Right lobe of liver (tissue), 4 donors: ENCODE results near the gene SIMC1.
"Not testable (repeated sequence)": the region's sequence is repeated elsewhere in the genome, so short reads cannot be mapped to it uniquely, and the experiment has no call there.

ENCODE experiments used
- POLR2A ChIP-seq: fragments of 450-650 bp; IDR thresholded peaks from one replicate; pipeline ENCODE4 v1.6.1; 2017; ENCODE audit warnings: antibody characterized with exemption, mild to moderate bottlenecking
- TF ChIP-seq, protein P1 (sequence below), 4 donors: fragments of 200-600 bp in 3 of 4; fragments of 450-650 bp in 1 of 4; IDR thresholded peaks; one replicate each; pipeline versions ENCODE4 v1.5.1 to v1.8.0; 2016 to 2022; ENCODE audit warnings: antibody characterized with exemption in 4 of 4, mild to moderate bottlenecking in 2 of 4
- donor health status: DM: no; HTN: no; CAD: no.
- donor health status: DM: no; HTN: no; CAD: no.
- donor health status: DM: no; HTN: yes; CAD: no.

DNA sequence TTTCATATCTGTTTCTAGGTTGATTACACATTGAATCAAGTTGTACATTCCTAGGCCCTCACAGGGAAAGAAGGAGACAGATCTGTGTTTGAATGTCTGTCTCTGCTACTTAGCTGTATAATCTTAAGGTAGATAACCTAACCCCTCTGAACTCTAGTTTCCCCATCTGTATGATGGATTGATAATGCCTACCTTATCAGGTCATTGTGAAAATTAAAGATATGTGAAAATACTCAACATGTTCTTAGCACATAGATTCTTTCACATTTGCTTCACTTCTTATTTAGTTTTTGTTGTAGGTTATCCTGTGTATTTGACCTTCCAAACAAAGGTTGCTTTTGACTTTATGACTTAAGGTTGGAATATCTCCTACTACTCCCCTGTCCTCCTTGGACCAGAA is 50.8 kb downstream of the SIMC1 start:
- TF ChIP-seq, protein P1, sequence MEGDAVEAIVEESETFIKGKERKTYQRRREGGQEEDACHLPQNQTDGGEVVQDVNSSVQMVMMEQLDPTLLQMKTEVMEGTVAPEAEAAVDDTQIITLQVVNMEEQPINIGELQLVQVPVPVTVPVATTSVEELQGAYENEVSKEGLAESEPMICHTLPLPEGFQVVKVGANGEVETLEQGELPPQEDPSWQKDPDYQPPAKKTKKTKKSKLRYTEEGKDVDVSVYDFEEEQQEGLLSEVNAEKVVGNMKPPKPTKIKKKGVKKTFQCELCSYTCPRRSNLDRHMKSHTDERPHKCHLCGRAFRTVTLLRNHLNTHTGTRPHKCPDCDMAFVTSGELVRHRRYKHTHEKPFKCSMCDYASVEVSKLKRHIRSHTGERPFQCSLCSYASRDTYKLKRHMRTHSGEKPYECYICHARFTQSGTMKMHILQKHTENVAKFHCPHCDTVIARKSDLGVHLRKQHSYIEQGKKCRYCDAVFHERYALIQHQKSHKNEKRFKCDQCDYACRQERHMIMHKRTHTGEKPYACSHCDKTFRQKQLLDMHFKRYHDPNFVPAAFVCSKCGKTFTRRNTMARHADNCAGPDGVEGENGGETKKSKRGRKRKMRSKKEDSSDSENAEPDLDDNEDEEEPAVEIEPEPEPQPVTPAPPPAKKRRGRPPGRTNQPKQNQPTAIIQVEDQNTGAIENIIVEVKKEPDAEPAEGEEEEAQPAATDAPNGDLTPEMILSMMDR (IDR thresholded peaks at IDR 0.05): not testable (repeated sequence)
- TF ChIP-seq POLR2A: not testable (repeated sequence)
